AG04449 (cell line): ENCODE measurements around the gene KLHL5.

Experiments used
- CTCF ChIA-PET: fragments of 350-600 bp; formaldehyde crosslinking; extraction: SDS; loops from one replicate; lab custom pipeline; 2021; ENCODE audit warnings: antibody characterized with exemption; lab: Yijun Ruan, JAX
- POLR2A ChIA-PET: fragments of 400-600, 350-600 bp; formaldehyde crosslinking; extraction: SDS; loops from one replicate; lab custom pipeline; 2020; ENCODE audit warnings: antibody characterized with exemption, inconsistent platforms; lab: Yijun Ruan, JAX
- DNase-seq: peaks from one replicate; pipeline ENCODE4 v3.0.0-alpha.2; 2010; ENCODE audit warnings: low read depth, low spot score
- H3K4me3 ChIP-seq: 2 replicates; pipeline ENCODE4 v1.5.1; 2011; ENCODE audit warnings: low read depth, mild to moderate bottlenecking, control low read depth, low read length
- TF ChIP-seq, protein P1 (sequence below): IDR thresholded peaks from one replicate; pipeline ENCODE4 v1.5.1; 2011; ENCODE audit warnings: mild to moderate bottlenecking, moderate library complexity, low read length, control low read depth, inconsistent platforms; ENCODE audit not compliant: insufficient read depth; ENCODE audit errors: missing control alignments

Gene KLHL5

DNA sequence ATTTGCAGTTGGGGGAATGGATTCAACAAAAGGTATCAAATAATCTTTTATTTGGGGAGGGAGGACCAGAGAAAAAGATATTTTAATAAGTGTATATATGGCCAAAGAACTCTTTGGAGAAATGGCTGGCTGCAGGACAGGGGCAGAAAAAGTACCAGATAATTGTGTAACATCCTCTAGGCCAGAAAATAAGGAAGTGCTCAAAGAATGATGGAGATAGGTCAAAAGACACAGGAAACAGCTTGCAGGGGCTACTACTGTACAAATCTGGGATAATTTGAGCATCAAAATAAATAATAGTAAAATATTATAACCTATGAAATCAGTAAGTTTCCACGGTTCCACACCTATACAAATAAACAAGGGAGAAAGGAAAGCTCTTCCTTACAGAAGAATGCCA lies 34.8 kb downstream of the KLHL5 start:
- no peak for DNase-seq
- CTCF ChIA-PET, result no interaction called here
- POLR2A ChIA-PET, result no interaction called here
- no peak overlapping the region for H3K4me3 ChIP-seq
- TF ChIP-seq, protein P1, sequence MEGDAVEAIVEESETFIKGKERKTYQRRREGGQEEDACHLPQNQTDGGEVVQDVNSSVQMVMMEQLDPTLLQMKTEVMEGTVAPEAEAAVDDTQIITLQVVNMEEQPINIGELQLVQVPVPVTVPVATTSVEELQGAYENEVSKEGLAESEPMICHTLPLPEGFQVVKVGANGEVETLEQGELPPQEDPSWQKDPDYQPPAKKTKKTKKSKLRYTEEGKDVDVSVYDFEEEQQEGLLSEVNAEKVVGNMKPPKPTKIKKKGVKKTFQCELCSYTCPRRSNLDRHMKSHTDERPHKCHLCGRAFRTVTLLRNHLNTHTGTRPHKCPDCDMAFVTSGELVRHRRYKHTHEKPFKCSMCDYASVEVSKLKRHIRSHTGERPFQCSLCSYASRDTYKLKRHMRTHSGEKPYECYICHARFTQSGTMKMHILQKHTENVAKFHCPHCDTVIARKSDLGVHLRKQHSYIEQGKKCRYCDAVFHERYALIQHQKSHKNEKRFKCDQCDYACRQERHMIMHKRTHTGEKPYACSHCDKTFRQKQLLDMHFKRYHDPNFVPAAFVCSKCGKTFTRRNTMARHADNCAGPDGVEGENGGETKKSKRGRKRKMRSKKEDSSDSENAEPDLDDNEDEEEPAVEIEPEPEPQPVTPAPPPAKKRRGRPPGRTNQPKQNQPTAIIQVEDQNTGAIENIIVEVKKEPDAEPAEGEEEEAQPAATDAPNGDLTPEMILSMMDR, result no peak

DNA sequence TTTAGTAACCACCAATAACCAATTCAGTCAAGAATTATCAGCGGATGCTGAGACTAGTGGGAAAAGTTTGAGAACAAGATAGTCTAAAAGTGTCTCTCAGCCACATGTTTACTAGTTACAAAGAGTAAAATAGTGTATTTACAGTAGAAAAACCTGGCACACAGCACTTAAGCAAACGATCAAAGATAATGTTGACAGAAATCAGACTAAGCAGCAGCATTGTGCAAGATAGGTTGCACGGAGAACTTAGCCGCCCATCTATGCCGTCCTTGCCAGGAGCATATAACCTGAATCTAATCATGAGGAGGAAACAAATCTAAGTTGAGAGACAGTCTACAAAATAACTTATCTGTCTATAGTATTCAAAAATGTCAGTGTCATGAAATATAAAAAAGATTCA lies 35.3 kb downstream of the KLHL5 start:
- CTCF ChIA-PET, result no interaction called here

GRCh38 chr4:39102297-39102696 lies 40.3 kb downstream of the KLHL5 start:
- TF ChIP-seq, protein P1, result no peak
- H3K4me3 ChIP-seq, result no peak overlapping the region
- CTCF ChIA-PET, result interaction anchor here (0.6 kb wide), 1 partner anchor 12 kb away, joined by 3 read pairs; no protein-coding TSS in a partner anchor
- DNase-seq, result no peak
- POLR2A ChIA-PET, result no interaction called here

More for the DNA sequence above, 35.3 kb downstream of the KLHL5 start:
- no peak for DNase-seq
- H3K4me3 ChIP-seq, result no peak overlapping the region
- TF ChIP-seq, protein P1, result no peak
- POLR2A ChIA-PET, result no interaction called here

GRCh38 chr4:39103291-39103690 lies 41.3 kb downstream of the KLHL5 start:
- TF ChIP-seq, protein P1, result no peak
- POLR2A ChIA-PET, result no interaction called here

DNA sequence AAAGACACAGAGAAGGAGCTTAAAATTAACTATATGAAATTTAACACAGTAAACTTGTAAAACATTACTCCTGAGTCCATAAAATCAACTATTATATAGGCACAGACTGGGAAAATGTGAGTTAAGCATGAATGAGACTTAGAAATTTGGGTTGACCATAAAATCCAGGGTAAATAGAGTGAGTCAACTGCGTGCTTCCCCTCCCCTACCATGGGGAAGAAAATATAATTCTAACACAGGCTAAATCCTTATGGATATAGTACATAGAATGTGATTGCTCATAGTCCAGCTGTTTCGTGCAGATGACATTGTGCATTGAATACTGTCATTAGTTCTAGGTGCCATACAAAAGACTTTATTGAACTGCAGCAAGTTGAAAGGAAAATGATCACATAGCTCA lies 42.2 kb downstream of the KLHL5 start:
- H3K4me3 ChIP-seq, result no peak overlapping the region
- CTCF ChIA-PET, result no interaction called here
- POLR2A ChIA-PET, result no interaction called here
- TF ChIP-seq, protein P1, result no peak
- no peak for DNase-seq

More at GRCh38 chr4:39103291-39103690, 41.3 kb downstream of the KLHL5 start:
- H3K4me3 ChIP-seq, result no peak overlapping the region
- CTCF ChIA-PET, result no interaction called here
- DNase-seq, result no peak

GRCh38 chr4:39106011-39106410 lies 44.0 kb downstream of the KLHL5 start:
- no peak for DNase-seq
- TF ChIP-seq, protein P1, result no peak
- ChIA-PET CTCF (no interaction called here), POLR2A (no interaction called here)
- no peak overlapping the region for H3K4me3 ChIP-seq
